Hepatocyte (in vitro differentiated cells): ENCODE results near the gene MESD.

Experiments used
- CTCF ChIP-seq: fragments of 200-600 bp; sonication (generic); IDR thresholded peaks from 2 replicates; pipeline ENCODE4 v1.5.1; 2016; ENCODE audit warnings: antibody characterized with exemption, mild to moderate bottlenecking; ENCODE audit not compliant: poor library complexity
- EZH2 ChIP-seq: fragments of 200-600 bp; sonication (generic); IDR thresholded peaks from 2 replicates; pipeline ENCODE4 v1.6.1; 2016; ENCODE audit warnings: antibody characterized with exemption, mild to moderate bottlenecking, borderline replicate concordance
- EZH2phosphoT487 ChIP-seq: fragments of 200-600 bp; sonication (generic); IDR thresholded peaks from one replicate; pipeline ENCODE4 v1.6.1; 2018; ENCODE audit warnings: antibody characterized with exemption, mild to moderate bottlenecking, low read depth, moderate library complexity; ENCODE audit not compliant: unreplicated experiment, severe bottlenecking

- TF ChIP-seq CTCF: no peak
- no peak for TF ChIP-seq EZH2phosphoT487
- no peak for TF ChIP-seq EZH2
These were observed 1.3 kb downstream of the MESD start for GRCh38 chr15:80988148-80988796.
